GM10266 (cell line): ENCODE results near the gene CROCC.
"Not testable (repeated sequence)": the region's sequence is repeated elsewhere in the genome, so short reads cannot be mapped to it uniquely, and the experiment has no call there.

Experiments used
- DNase-seq: peaks from one replicate; pipeline ENCODE4 v3.0.0; 2012; ENCODE audit errors: extremely low spot score
- TF ChIP-seq, protein P1 (sequence below): IDR thresholded peaks from 2 replicates; pipeline ENCODE4 v1.5.1; 2012; ENCODE audit warnings: mild to moderate bottlenecking, low read depth; ENCODE audit not compliant: control insufficient read depth, insufficient read depth; ENCODE audit errors: missing control alignments

The CROCC gene

DNA sequence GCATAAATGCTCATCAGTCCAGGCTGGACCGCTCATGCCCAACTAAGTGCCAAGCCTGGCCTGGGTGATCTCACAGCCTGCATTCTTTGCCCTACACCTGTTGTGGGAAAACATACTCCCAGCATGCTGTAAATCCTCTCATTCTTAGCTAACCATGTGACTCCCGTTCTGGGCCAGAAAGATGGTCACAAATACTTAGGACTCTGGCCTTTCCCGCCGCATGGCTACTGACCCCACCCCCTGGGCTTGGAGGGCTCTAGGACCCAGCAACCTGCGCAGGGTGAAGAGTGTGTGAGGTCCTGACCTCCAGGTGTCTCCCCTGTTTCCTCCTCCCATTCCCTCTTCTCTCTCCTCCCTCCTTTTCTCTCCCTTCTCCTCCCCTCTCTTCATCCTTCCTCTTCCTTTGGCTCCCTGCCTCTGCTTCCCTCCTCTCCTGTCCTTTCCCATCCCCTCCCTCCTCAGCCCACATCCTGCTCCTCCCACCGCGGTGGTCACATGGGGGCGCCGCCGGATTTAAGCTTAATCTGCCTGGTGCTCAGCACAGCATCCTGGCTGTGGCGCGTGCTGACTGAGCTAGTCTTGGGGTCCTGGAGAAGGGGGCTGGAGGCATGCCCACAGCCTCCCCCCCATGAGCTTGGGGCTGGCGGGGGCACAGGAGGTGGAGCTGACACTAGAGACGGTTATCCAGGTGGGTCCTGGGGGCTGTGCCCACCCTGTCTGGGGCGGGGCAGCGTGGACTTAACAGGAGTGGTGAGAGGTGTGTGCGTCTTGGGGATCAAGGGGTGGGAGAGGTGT lies at the start of gene CROCC:
CROCC (plus strand) TSS at position 541 of the 795 bp plus-strand sequence; CDS start at position 629, 88 bp downstream.
- DNase-seq: peak; percentile 36
- TF ChIP-seq, protein P1, sequence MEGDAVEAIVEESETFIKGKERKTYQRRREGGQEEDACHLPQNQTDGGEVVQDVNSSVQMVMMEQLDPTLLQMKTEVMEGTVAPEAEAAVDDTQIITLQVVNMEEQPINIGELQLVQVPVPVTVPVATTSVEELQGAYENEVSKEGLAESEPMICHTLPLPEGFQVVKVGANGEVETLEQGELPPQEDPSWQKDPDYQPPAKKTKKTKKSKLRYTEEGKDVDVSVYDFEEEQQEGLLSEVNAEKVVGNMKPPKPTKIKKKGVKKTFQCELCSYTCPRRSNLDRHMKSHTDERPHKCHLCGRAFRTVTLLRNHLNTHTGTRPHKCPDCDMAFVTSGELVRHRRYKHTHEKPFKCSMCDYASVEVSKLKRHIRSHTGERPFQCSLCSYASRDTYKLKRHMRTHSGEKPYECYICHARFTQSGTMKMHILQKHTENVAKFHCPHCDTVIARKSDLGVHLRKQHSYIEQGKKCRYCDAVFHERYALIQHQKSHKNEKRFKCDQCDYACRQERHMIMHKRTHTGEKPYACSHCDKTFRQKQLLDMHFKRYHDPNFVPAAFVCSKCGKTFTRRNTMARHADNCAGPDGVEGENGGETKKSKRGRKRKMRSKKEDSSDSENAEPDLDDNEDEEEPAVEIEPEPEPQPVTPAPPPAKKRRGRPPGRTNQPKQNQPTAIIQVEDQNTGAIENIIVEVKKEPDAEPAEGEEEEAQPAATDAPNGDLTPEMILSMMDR: no peak

GRCh38 chr1:16872152-16873075 lies 49.3 kb upstream of the CROCC start:
- not testable (repeated sequence) for DNase-seq

DNA sequence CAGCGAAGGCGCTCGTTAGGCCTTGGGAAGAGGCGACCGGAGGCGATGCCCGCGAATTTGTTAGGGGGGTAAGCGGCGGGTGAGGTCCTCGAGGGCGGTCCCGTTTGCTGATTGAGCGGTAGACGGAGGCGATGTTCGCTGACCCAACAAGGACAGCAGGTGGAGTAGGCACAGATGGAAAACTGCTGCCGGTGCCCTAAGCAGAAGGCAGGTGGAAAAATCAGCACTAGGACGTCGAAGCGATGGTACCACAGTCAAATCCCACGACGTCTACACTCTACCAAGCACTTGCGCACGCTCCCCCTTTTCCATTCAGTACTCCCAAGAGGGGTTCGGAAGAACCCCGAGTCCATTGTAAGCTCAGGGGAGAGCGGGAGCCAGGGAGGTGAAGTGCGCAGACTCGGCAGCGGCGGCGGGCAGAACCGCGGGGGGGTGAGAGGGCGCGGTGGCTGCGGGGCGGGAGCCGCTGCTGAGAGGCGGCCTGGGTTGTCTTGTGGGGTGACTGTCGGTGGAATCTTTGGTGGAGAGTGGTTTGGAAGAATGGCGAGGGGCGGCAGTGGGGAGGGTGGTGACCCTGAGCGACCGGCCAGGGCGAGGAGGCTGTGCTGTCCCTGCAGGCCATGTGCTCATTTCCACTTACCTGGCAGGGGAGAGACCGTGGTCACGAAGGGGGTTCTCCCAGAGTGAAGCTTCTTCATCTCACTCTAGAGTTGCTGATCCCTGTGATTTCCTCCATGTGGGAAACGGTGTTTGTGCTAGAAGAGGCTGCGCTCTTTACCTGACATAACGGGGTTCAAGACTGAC lies 48.5 kb upstream of the CROCC start:
- DNase-seq: not testable (repeated sequence)

DNA sequence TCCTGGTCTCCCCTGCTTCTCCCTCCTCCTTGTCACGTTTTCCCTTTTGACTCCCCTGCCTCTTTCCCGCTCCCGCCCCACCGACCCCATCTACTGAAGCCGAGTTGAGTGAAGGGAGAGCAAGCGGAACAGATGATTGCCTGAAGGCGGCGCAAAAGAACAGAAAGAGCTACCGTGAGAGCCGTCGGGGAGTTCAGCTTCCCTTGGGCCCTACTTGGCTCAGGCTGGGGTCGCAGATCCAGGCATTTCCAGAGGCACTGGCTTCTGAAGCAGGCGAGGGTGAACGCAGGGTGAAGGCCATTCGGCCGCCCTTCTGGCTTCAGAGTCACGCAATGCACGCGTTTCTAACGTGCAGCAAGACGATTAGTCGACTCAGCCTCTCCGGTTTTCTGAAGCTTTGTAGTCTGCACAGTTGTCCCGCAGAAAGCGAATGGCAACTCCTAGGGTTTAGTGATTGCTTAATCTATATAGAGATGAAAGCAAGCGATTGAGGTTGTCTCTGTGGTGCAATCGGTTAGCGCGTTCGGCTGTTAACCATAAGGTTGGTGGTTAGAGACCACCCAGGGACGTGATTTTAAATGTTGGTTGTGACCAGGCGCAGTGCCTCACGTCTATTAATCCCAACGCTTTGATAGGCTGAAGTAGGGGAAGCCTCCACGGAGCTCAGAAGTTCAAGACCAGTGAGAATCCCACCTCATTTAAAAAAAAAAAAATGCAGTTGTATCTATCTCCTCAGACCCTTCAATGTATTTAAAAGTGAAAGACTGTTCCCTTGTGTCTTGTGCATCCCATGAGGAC lies 46.6 kb upstream of the CROCC start:
- not testable (repeated sequence) for DNase-seq

DNA sequence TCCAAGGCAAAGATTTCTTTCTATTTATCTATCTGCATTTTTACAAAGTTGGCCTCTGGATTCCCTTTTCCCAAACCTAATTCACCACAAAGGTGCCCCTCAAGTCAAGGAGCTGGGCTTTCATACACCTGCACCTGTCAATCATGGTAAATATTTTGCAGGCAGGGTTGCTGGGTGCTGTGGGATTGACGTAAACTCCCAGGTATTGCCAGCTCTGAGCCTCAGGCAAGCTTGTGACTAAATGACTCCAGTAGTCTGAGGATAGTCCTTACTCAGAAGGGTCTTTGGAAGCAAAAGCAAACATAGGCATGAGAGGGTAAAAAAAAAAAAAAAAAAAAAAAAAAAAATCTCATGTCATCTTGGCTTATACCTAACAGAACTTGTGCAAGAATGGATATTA lies 40.0 kb upstream of the CROCC start:
- DNase-seq: not testable (repeated sequence)

GRCh38 chr1:16882986-16883385 lies 38.7 kb upstream of the CROCC start:
- TF ChIP-seq, protein P1: no peak
- no peak for DNase-seq

DNA sequence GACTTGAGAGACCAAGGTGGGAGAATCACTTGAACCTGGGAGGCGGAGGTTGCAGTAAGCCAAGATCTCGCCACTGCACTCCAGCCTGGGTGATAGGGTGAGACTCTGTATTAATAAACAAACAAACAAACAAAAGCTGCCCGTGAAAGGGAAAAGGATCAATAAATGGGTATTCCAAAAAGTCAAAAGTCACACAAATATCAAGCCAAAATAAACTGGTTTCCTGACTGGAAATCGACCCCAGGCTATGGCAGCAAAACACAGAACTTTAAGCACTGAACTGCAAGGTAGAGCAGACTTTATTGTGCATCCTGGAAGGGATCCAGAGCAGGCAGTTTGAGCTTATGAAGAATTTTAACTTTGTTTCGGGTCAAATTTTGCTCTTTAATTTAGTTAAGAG lies 37.2 kb upstream of the CROCC start:
- not testable (repeated sequence) for DNase-seq

DNA sequence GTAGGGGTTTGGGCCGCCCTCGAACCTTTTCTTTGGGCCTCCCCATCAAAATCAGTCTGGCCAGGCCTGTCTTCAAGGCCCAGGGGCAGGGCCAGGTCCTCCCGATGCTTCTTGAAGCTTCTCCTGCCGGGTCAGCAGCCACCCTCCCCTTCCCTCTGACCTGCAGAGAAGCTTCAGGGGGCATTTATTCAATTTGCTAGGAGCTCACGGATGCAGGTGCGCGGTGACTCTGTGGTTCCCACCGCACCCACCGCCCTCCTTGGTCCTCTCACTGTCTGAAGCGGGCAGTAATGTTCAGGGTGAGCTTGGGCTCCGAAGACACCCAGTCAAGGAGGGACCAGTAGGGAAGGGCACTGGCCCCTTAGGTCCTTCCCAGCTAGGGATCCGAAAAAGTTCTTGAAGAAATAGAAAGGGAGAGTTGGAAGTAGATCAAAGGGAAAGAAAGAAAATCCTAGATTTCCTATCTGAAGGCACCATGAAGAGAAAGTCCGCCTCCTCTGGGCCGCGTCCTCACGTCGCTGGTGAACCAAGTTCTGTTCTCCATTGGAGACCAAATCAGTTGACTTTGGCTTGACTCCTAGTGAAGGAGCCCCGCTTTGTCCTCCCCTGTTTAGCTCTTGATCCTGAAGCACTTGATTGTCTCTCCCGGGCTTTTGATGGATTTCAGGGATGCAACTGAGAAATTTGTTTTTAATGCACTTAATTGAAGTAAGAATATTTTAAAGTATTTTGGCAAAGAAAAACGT lies 34.7 kb upstream of the CROCC start:
- DNase-seq: no peak
- TF ChIP-seq, protein P1: no peak
